HAP-1 (cell line): ENCODE measurements around the gene A2M.
A peak's percentile ranks its signal among the peaks of the same experiment; 100 is the strongest.

Experiments
- DNase-seq, 2 experiments: peaks; one replicate each; pipeline ENCODE4 v3.0.0-alpha.2; 2016 to 2020; ENCODE audit warnings: low spot score in 2 of 2
- H3K27me3 ChIP-seq: fragments of 250-450 bp; sonication (Bioruptor Pico); 2 replicates; pipeline ENCODE4 v1.5.1; 2020; ENCODE audit warnings: low read depth, mild to moderate bottlenecking, moderate library complexity
- H3K36me3 ChIP-seq: fragments of 250-450 bp; sonication (Bioruptor Pico); replicated peaks from 2 replicates; pipeline ENCODE4 v1.5.1; 2020; ENCODE audit warnings: mild to moderate bottlenecking
- H3K4me1 ChIP-seq: fragments of 250-450 bp; sonication (Bioruptor Pico); 2 replicates; pipeline ENCODE4 v1.5.1; 2020; ENCODE audit warnings: mild to moderate bottlenecking
- H3K4me3 ChIP-seq: fragments of 250-450 bp; sonication (Bioruptor Pico); 2 replicates; pipeline ENCODE4 v1.5.1; 2020; ENCODE audit warnings: mild to moderate bottlenecking, moderate library complexity
- H3K9me3 ChIP-seq: fragments of 250-450 bp; sonication (Bioruptor Pico); 2 replicates; pipeline ENCODE4 v1.5.1; 2020; ENCODE audit warnings: mild to moderate bottlenecking, moderate library complexity
- in situ Hi-C: fragments of 300-500 bp; cut with MboI; formaldehyde crosslinking; loops from 3 replicates; pipeline ENCODE4 v1.14.3; 2020; ENCODE audit warnings: low sequenced_read_pairs, inconsistent platforms, mixed read lengths

A2M gene

GRCh38 chr12:9099552-9100190 lies 16.0 kb downstream of the A2M start:
- Histone ChIP-seq H3K9me3 (no peaks in the 10 kb centered on the region), H3K4me1 (peaks cover 13% of the 10 kb centered on the region), H3K27me3 (no peaks in the 10 kb centered on the region), H3K36me3 (no peaks in the 10 kb centered on the region; the same call in 1 of the 2 replicates), H3K4me3 (no peak overlapping the region)
- in situ Hi-C loops, result no loop called here
- DNase-seq, result no peak

DNA sequence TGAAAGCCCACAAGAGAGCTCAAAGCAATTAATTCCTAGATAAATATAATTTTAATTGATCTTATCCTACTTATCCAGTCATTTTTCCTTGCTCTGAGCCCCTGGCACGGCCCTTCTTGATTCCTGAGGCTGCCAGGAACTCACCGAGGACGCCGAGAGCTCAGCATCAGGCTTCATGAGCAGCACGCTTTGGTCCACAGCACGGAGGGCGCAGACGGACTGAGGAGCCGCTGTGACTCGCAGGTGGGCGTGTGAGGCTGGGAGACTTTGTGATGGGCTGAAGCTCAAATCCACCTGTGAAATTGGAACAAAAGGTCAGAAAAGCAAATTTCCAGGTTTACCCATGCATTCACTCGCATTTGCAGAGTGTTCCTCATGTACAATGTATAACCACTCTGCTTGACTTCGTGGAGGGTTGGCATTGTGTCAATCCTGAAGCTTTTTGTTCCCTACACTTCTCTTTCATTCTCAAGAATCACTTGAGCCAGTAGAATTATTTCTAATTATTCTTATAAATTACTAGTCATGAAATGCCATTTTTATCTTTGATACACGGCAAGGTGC lies 17.2 kb downstream of the A2M start:
- peak in 1 of 2 experiments; percentile 62 for DNase-seq
- Histone ChIP-seq H3K4me3 (no peak overlapping the region), H3K27me3 (no peaks in the 10 kb centered on the region), H3K36me3 (no peaks in the 10 kb centered on the region; the same call in 1 of the 2 replicates), H3K9me3 (no peaks in the 10 kb centered on the region), H3K4me1 (peaks cover 13% of the 10 kb centered on the region)
- in situ Hi-C loops, result no loop called here

DNA sequence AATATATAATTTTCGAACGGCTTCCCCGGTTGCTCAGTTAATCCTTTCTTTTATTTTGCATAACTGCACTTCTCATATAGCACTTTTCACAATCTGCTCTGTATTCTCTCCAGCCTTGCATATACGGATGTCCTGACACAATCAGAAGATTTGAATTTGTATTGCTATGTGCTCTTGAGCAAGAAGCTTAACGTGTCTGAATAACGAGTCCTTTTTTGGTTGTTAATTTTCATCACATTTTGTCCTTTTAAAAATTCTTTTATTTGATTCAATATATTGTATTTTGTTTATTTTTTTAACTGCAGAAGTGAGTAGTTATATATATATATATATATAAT lies 17.6 kb downstream of the A2M start:
- in situ Hi-C loops, result no loop called here
- peak in 1 of 2 experiments; percentile 86 for DNase-seq
- H3K4me3 ChIP-seq, result no peak overlapping the region

DNA sequence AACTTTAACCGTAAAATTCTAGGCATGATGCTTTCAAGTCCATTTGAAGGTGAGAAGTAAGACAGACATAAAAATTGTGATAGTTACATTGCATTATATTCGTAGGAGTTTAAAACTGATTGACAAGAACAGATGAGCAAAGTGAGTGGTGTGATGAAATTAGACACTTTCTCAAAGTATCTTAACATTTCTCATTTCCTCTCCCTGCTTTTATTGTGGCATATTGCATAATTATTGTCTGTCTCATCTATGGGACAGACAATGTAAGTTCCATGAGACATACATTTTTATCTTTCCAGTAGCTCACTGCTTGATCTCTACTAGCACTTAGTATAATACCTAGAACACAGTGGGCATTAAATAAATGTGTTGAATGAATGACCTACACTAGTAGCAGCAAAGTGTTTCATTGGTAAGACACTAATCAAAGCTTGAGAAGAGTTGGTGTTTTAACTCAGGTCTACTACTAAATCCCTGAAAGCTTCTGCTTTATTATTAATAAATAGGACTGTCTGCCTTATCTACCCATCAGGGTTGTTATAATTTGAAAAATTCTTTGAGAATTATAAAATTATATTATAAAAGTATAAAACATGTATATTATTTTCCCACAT lies 19.0 kb downstream of the A2M start:
- Histone ChIP-seq H3K4me3 (no peak overlapping the region), H3K4me1 (peaks cover 13% of the 10 kb centered on the region), H3K27me3 (no peaks in the 10 kb centered on the region), H3K36me3 (no peaks in the 10 kb centered on the region; the same call in 1 of the 2 replicates), H3K9me3 (no peaks in the 10 kb centered on the region)
- in situ Hi-C loops, result no loop called here
- no peak for DNase-seq

More for the DNA sequence above, 17.6 kb downstream of the A2M start:
- no peaks in the 10 kb centered on the region for H3K27me3 ChIP-seq
- H3K4me1 ChIP-seq, result peaks cover 13% of the 10 kb centered on the region
- no peaks in the 10 kb centered on the region for H3K9me3 ChIP-seq
- H3K36me3 ChIP-seq, result no peaks in the 10 kb centered on the region; the same call in 1 of the 2 replicates

DNA sequence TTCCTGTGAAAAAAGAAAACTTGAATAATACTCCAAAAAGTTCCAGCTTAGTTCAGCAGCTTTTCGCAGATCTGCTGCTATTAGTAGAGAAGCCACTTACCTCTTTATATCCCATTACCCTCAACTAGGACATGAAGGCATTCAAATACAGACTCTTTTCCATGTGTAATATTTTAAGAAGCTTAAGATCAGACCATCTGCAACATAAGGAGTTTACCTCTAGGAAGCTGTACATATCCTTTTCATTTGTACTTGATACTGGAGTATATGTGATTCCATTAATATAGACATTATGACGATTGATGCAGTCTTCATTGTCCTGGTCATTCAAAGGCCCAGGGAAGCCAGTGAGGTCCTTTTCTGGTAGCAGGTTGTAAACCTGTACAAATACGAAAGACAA lies 20.4 kb downstream of the A2M start:
- Histone ChIP-seq H3K9me3 (no peaks in the 10 kb centered on the region), H3K4me1 (peaks cover 13% of the 10 kb centered on the region), H3K4me3 (no peak overlapping the region), H3K36me3 (no peaks in the 10 kb centered on the region; the same call in 1 of the 2 replicates), H3K27me3 (no peaks in the 10 kb centered on the region)
- in situ Hi-C loops, result no loop called here
- no peak for DNase-seq

DNA sequence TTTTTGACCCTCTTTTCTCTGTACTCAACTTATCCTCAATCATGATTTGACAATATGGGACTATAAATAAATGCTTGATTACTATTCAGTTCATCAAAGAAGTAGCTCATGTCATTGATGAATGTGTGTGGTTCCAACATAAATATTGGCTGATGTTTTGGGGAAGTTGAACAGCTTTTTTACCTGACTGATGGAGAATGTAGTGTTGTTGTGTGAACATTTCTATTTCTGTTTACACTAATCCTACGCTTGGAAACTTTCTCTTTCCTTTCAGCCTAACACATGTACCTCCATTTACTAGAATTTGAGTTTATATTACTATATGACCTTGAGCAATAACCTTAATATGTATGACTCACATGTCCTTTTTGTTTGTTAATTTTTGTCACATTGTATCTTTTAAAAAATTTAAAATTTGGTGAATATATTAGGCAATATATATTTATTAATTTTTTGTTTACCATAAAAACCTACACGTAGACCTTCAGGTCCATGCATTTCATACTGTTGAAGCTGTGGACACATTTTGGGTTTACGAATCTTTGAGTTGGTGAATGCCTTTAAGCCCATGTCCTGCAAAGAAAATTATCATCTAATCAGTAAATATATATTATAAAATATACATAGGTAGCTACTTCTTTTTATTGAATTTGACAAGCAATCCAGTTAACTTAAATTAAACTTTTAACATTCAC lies 21.1 kb downstream of the A2M start:
- in situ Hi-C loops, result no loop called here
- Histone ChIP-seq H3K9me3 (no peaks in the 10 kb centered on the region), H3K4me3 (no peak overlapping the region), H3K27me3 (no peaks in the 10 kb centered on the region), H3K4me1 (peaks cover 13% of the 10 kb centered on the region), H3K36me3 (no peaks in the 10 kb centered on the region; the same call in 1 of the 2 replicates)
- no peak for DNase-seq

GRCh38 chr12:9091891-9092598 lies 23.7 kb downstream of the A2M start:
- Histone ChIP-seq H3K36me3 (no peaks in the 10 kb centered on the region; the same call in 1 of the 2 replicates), H3K27me3 (0 out of 2 replicates have a peak, but pooled peaks cover 4% of the 10 kb centered on the region), H3K4me1 (no peaks in the 10 kb centered on the region), H3K4me3 (no peak overlapping the region), H3K9me3 (no peaks in the 10 kb centered on the region)
- in situ Hi-C loops, result no loop called here
- no peak for DNase-seq

- in situ Hi-C loops, result no loop called here
- H3K36me3 ChIP-seq, result no peaks in the 10 kb centered on the region; the same call in 1 of the 2 replicates
- no peak overlapping the region for H3K4me3 ChIP-seq
- H3K4me1 ChIP-seq, result no peaks in the 10 kb centered on the region
- no peaks in the 10 kb centered on the region for H3K9me3 ChIP-seq
- 0 out of 2 replicates have a peak, but pooled peaks cover 4% of the 10 kb centered on the region for H3K27me3 ChIP-seq
- DNase-seq, result no peak
Measured at GRCh38 chr12:9090220-9090619, 25.5 kb downstream of the A2M start.

DNA sequence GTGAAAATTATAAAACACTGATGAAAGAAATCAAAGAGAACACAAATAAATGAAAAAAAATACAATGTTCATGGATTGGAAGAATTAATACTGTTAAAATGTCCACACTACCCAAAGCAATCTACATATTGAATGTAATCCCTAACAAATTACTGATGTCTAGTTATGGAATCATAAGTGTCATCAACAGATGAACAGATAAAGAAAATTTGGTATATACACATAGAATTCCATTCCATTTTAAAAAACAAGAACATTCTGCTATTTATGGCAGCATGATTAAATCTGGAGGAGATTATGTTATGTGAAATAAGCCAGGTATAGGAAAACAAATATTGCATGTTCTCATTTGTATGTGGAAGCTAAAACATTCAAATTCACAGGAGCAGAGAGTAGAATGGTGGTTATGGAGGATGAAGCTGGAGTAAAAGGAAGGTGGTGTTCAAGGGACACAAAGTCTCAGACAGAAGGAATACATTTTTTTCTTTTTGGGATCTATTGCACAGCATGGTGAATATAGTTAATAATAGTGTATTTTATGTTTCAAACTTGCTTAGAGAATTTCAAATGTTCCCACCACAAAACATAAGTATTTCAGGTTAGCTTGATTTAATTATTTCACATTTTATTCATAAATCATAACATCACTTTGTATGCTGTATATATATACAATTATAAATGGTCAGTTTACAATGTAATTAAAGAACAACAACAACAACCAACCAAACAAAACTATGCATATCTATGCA lies 28.5 kb downstream of the A2M start:
- Histone ChIP-seq H3K36me3 (no peaks in the 10 kb centered on the region), H3K4me1 (no peaks in the 10 kb centered on the region), H3K27me3 (0 out of 2 replicates have a peak, but pooled peaks cover 4% of the 10 kb centered on the region), H3K4me3 (no peak overlapping the region), H3K9me3 (no peaks in the 10 kb centered on the region)
- DNase-seq, result no peak
- in situ Hi-C loops, result no loop called here

DNA sequence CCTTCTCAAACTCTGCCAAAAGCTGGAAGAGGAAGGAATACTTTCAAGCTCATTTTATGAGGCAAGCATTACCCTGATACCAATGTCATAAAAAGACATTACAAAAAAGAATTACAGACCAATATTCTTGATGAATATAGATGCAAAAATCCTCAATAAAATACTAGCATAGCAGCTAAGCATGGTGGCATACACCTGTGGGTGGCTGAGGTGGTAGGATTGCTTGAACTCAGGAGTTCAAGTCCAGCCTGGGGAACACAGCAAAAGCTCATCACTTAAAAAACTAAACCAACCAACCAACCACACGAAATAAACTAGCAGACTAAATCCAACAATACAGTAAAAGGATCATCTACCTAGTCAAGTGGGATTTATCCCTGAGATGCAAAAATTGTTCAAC lies 29.6 kb downstream of the A2M start:
- DNase-seq, result no peak
- no peaks in the 10 kb centered on the region for H3K9me3 ChIP-seq
- no peaks in the 10 kb centered on the region for H3K4me1 ChIP-seq
- in situ Hi-C loops, result no loop called here
- no peak overlapping the region for H3K4me3 ChIP-seq
- H3K36me3 ChIP-seq, result no peaks in the 10 kb centered on the region
- 0 out of 2 replicates have a peak, but pooled peaks cover 4% of the 10 kb centered on the region for H3K27me3 ChIP-seq

DNA sequence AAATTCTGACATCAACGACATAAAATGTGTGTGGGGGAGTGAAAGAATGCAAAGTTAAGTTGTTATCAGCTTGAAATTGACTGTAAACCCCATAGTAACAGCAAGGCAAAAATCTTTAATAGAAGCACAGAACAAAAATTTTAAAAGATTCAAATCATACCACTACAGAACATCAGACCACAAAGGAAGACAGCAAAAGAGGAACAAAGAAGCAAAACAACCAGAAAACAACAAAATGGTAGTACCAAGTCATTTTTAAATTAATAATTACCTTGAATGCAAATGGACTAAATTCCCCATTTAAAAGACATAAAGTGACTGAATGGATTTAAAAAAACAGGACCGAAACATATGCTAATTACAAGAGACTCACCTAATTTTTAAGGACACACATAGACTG lies 31.3 kb downstream of the A2M start:
- in situ Hi-C loops, result no loop called here

GRCh38 chr12:9083793-9084192 lies 31.9 kb downstream of the A2M start:
- Histone ChIP-seq H3K9me3 (no peaks in the 10 kb centered on the region), H3K27me3 (0 out of 2 replicates have a peak, but pooled peaks cover 4% of the 10 kb centered on the region), H3K4me3 (no peak overlapping the region), H3K36me3 (no peaks in the 10 kb centered on the region), H3K4me1 (no peaks in the 10 kb centered on the region)
- no peak for DNase-seq
- in situ Hi-C loops, result no loop called here

More for the DNA sequence above, 31.3 kb downstream of the A2M start:
- H3K36me3 ChIP-seq, result no peaks in the 10 kb centered on the region
- no peaks in the 10 kb centered on the region for H3K4me1 ChIP-seq
- H3K4me3 ChIP-seq, result no peak overlapping the region
- no peaks in the 10 kb centered on the region for H3K9me3 ChIP-seq
- no peak for DNase-seq
- H3K27me3 ChIP-seq, result 0 out of 2 replicates have a peak, but pooled peaks cover 4% of the 10 kb centered on the region
